ENCODE results near the gene C15orf62.

DNA sequence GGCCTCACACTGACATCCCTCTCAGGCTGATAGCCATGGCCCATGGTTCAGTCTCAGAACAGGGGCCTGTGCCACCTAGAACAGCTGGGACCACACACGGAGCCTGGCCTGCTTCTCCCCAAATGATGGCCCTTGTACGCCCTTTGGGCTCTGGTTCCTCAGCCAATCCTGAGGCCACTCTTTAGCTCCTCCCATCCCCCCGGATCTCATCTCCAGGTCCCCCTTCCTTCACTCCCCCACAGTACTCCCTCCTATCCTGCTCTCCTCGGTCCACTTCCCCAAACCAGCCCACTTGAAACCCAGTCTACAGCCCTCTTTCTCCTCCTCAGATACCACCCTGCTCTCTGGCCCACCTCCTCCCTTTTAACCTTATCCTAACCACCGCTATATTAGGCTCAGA is 19.3 kb downstream of the C15orf62 start:
- TF ChIP-seq, protein P1, sequence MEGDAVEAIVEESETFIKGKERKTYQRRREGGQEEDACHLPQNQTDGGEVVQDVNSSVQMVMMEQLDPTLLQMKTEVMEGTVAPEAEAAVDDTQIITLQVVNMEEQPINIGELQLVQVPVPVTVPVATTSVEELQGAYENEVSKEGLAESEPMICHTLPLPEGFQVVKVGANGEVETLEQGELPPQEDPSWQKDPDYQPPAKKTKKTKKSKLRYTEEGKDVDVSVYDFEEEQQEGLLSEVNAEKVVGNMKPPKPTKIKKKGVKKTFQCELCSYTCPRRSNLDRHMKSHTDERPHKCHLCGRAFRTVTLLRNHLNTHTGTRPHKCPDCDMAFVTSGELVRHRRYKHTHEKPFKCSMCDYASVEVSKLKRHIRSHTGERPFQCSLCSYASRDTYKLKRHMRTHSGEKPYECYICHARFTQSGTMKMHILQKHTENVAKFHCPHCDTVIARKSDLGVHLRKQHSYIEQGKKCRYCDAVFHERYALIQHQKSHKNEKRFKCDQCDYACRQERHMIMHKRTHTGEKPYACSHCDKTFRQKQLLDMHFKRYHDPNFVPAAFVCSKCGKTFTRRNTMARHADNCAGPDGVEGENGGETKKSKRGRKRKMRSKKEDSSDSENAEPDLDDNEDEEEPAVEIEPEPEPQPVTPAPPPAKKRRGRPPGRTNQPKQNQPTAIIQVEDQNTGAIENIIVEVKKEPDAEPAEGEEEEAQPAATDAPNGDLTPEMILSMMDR (IDR thresholded peaks at IDR 0.05) = no peak
- TF ChIP-seq POLR2AphosphoS5 (IDR thresholded peaks at IDR 0.05) = no peak
- no peak for TF ChIP-seq POLR2A (IDR thresholded peaks at IDR 0.05)
- no peak for TF ChIP-seq EP300 (IDR thresholded peaks at IDR 0.05)
